GM19023 (cell line): Measurements from ENCODE around the gene SPRR5.

Experiments used
- ATAC-seq: cut with Tn5 transposase; IDR thresholded peaks from one replicate; pipeline ENCODE4 v1.9.1; 2021; ENCODE audit warnings: mild to moderate bottlenecking, moderate library complexity; ENCODE audit not compliant: unreplicated experiment

SPRR5 gene

DNA sequence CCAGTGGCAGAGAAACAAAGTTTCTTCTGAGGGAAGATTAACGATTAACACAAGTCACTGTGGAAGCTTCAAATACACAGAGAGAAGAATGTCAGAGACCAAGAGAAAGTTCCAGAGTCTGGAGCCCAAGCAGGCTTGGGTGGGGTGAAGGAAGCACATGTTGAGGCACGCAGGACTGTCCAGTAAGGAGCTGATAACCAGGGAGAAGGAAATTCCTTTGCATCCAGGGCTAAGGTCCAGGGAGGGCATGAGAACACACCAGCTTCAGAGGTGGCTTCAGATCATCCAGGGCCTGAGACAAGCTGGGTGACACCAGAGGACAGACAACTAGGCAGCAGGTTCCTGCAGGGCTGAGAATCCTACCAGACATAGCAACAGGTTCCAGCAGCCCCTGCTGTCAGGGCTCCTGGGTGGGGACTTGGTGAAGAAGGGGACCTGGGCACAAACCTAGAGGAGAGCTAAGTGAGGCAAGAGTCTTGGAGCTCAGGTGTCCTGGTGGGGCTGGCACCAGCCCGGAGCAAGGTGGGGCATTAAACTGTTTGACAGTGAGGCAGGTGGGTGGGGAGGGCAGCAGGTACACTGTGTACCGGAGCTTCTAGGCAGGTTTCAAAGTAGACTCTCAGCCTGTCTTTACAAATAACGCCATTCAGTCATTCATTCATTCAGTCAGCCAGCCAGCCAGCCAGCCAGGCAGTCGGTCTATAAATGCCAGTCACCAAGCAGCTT lies 34.3 kb downstream of the SPRR5 start:
- no peak for ATAC-seq

DNA sequence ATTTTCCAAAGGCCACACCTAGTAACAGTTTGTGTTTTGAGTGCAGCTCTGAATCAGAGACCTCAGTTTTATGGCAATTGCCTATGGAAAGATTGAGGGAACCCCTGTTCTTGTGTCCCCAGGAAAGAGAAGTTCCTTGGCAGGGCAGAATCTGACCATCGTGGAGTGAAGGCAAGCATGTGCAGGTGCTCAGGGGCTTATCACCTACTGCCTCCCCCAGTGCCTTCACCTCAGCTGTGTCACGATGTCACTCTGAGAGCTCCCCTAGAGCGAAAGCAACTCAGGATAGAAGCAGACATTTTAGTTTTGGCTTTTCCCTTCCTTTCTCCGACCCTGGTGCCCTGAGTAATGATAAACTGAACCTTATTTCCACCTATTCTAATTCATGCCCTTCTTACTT lies 35.1 kb downstream of the SPRR5 start:
- ATAC-seq, result no peak

DNA sequence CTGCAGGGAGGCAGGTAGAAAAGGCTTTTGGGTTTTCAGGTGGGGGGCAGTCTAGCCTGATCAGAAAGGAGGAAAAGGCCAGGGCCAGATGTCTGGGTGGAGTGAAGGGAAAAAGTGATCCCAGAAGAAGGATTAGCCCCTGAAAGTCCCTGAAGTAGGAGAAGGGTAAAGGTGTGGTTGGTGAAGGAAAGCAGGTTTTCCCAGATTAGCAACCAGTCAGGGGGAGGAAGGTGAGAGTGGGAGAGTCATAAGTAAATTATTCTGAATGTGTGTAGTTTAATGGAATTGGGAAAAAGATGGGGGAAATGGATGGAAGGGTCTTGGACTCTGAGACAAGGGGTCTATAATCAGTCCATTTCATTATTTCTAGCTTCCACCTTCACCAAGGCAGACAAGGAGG lies 36.2 kb downstream of the SPRR5 start:
- no peak for ATAC-seq

DNA sequence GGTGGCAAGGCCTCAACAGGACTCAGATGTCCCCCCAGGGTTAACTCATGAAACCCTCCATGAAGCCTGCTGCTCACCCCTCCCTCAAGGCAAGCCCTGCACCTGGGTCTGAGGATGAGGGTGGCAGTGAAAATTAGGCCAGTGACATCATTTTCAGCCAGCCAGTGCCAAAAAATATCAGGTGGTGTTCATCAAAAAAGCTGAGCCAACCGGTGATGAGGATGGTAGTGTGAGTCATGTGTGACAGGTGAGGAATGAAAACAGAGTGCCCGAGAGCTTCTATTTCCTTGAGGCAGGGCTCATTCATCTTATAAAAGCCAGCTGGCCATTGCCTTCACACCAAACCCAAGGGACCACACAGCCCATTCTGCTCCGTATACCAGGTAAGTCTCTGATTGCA lies 36.7 kb downstream of the SPRR5 start, which contains the start of gene SPRR1A:
Gene SPRR1A, plus strand, starts transcription at position 339 of the 400 bp plus-strand sequence. CDS start 1,150 bp downstream, outside the sequence.
- no peak for ATAC-seq

DNA sequence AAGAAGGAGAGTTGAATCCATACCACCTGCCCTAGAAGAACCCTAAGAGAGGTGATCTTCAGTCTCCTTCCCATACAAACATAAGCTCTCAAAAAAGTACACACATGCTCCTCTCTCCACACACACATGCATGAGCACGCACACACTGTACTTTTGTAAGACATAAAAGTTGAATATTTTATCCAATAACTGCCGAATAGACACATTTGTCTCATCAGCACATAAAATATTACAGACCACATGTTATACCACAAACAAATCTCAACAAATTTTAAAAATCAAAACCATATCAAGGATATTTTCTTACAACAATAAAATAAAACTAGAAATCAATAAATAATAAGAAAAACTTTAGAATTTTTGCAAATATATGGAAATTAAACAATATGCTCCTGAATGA lies 39.6 kb downstream of the SPRR5 start:
- no peak for ATAC-seq

DNA sequence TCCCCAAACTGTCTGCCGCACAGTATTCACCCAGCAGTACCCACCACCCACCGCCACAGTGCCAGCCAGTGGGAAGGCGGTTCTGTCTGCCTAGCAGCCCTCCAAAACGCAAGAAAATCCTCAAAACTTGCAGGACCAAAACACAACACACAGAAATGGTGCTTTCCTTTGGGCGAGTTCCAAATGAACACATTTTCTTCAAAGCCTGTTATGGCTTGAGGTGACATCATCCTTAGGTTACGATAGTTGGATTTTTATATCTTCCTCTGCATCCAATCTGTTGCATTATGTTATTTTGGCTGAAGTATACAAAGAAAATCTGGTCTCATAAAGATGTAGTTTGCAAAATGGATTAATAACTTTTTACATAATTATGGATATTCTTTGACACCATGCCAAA lies 46.2 kb downstream of the SPRR5 start:
- ATAC-seq, result no peak

DNA sequence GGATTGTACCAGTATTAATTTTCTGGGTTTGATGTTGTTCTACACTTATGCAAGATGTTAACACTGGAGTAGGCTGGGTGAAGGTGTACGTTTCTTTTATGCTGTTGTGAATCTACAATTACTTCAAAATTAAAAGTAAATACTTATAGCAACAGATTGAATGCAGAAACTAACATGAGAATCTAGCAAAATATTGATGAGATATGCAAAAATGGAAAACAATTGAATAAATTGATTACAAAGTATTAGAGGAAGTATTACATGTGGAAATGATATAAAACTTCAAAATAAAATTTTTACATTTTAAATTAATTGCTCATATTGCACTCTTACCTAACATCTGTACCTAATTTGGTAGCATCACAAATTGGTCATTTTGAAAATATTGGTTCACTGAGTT lies 48.8 kb downstream of the SPRR5 start:
- ATAC-seq, result no peak

DNA sequence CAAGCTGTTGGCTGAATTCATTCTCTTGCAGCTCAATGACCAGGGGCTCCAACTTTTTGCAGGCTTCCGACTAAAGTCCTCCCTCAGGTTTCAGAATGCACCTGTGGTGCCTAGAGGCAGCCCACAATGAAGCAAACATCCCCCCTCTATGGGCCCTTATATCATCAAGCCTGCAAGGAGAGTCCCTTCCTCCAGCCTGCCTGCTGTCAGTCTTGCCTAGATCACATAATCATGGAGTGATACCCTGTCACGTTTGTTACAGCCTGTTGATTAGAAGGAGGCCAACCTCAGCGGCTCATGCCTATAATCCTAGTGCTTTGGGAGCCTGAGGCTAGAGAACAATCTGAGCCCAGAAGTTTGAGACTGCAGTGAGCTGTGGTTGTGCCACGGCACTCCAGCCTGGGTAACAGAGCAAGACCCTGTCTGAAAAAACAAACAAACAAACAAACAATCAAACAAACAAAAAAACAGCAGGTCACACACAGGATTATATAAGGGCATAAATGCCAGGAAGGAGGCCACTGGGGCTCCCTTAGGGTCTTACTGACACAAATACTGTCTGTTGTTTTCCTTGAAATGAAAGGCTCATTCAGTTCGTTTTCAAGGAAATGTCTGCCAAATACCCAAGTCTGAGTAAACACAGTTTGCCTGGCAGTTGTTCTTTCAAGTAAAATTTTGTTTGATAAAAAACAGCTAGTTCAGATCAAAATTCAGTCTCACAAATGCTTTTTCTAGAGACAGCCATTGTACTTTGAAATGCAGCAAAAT lies 49.8 kb downstream of the SPRR5 start:
- no peak for ATAC-seq

DNA sequence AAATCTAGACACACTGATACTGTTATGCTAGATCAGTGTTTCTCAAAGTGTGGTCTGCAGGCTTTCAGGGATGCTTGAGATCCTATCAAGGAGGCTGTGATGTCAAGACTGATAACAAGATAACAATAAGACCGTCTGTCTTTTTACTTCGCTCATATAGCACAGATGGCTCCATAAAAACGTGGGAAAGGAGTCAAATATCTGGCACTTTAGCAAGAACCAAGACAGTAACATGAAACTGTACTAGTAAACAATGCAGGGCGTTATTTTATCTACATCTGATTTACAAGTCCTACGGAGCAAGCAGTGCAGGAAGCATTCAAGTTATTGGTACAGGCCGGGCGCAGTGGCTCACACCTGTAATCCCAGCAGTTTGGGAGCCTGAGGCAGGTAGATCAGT lies 50.9 kb downstream of the SPRR5 start:
- no peak for ATAC-seq

DNA sequence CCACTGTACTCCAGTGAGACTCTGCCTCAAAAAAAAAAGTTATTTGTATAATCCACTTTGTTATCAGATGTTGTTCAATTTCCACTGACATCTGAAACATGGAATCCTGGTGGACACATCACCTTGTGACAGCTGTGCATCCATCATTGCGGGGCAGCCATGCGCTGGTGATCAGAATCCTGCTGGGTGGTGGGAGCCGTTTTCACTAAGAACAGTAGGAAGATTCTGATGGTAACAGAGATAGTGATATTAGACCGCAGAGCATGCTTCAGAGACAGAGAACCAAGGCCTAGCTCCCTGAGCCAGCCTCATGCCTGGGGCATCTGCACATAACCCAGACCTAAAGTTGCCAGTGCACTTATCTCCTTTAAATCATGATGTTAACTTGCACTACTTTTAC lies 51.5 kb downstream of the SPRR5 start:
- ATAC-seq, result no peak
